Gastroesophageal sphincter (tissue), 4 donors: ENCODE results near the gene MYL1. TPM values are rescaled to one million over a fixed set of nuclear protein-coding genes. Genes with fewer than 3 reads are reported as not detected.

Source experiments
- ATAC-seq: fragments of 150-250 bp; one replicate; pipeline ENCODE4 v1.9.1; 2016; ENCODE audit warnings: mild to moderate bottlenecking, moderate library complexity
- H3K27ac ChIP-seq, 4 donors: fragments of 200-600 bp; sonication (generic) in 3 of 4; 1 replicate in 3 of 4; 2 replicates in 1 of 4; pipeline ENCODE4 v1.5.1; 2016 to 2019
- H3K27me3 ChIP-seq: fragments of 200-600 bp; sonication (generic); one replicate; pipeline ENCODE4 v1.5.1; 2019
- H3K36me3 ChIP-seq, 2 donors: fragments of 200-600 bp; sonication (generic); one replicate each; pipeline ENCODE4 v1.5.1; 2019; ENCODE audit warnings: control low read depth in 1 of 2
- H3K4me1 ChIP-seq, 3 donors: fragments of 200-600 bp; sonication (generic); 1 replicate in 2 of 3; 2 replicates in 1 of 3; pipeline ENCODE4 v1.5.1; 2016 to 2019; ENCODE audit warnings: control low read depth in 2 of 3
- H3K4me3 ChIP-seq, 2 donors: fragments of 200-600 bp; sonication (generic); one replicate each; pipeline ENCODE4 v1.5.1; 2019; ENCODE audit warnings: mild to moderate bottlenecking in 1 of 2, moderate library complexity in 1 of 2
- H3K9me3 ChIP-seq, 3 donors: fragments of 200-600 bp; sonication (generic); one replicate each; pipeline ENCODE4 v1.5.1; 2017 to 2019; ENCODE audit warnings: control low read depth in 2 of 3
- CTCF ChIP-seq, 4 experiments: fragments of 200-600 bp in 2 of 4; fragments of 450-650 bp in 2 of 4; sonication (generic) in 1 of 4; IDR thresholded peaks; one replicate each; pipeline ENCODE4 v1.5.1; 2017 to 2019; ENCODE audit warnings: antibody characterized with exemption in 4 of 4, mild to moderate bottlenecking in 2 of 4, moderate library complexity in 2 of 4
- EP300 ChIP-seq: sonication (generic); formaldehyde crosslinking; IDR thresholded peaks from one replicate; pipeline ENCODE4 v1.6.1; 2017; ENCODE audit warnings: antibody characterized with exemption, mild to moderate bottlenecking
- POLR2A ChIP-seq, 2 donors: fragments of 450-650 bp; IDR thresholded peaks; one replicate each; pipeline ENCODE4 v1.6.1; 2017; ENCODE audit warnings: antibody characterized with exemption in 2 of 2, mild to moderate bottlenecking in 2 of 2, moderate library complexity in 1 of 2
- POLR2AphosphoS5 ChIP-seq: sonication (generic); formaldehyde crosslinking; IDR thresholded peaks from one replicate; pipeline ENCODE4 v1.6.1; 2017; ENCODE audit warnings: antibody characterized with exemption
- WGBS, 2 donors: methylation state at CpG; one replicate each; pipeline ENCODE4 v1.1.5; 2018; ENCODE audit warnings: low coverage in 1 of 2; 5-methylcytosine and 5-hydroxymethylcytosine counted together
- total RNA-seq, 4 donors: library from RNA; depleted of rRNA; stranded (reverse); fragments of >200 nt; gene quantifications; one replicate each; pipeline ENCODE4 v1.1.0, GENCODE V29; 2016

Gene MYL1
- total RNA-seq, 4 donors from 2014 or later = not detected

- Histone ChIP-seq H3K4me1 (no peaks in the 10 kb centered on the region), H3K27me3 (no peaks in the 10 kb centered on the region), H3K4me3 (no peak overlapping the region), H3K9me3 (no peaks in the 10 kb centered on the region), H3K36me3 (no peaks in the 10 kb centered on the region), H3K27ac (no peak overlapping the region)
- TF ChIP-seq EP300 (no peak), POLR2AphosphoS5 (no peak), CTCF (IDR thresholded peaks at IDR 0.05) (no peak), POLR2A (IDR thresholded peaks at IDR 0.05) (no peak)
- no peak for ATAC-seq
- 63 to 83% methylated on average over 1 to 2 of the region's 2 CpGs for whole genome bisulfite sequencing, 2 donors
Measured at GRCh38 chr2:210318486-210318885, 3.5 kb upstream of the MYL1 start.

GRCh38 chr2:210310550-210310949, 4.4 kb downstream of the MYL1 start:
- H3K27me3 ChIP-seq = no peaks in the 10 kb centered on the region
- 0 to 29% methylated on average over 1 of the region's 1 CpG for WGBS, 2 donors
- no peak for ATAC-seq

GRCh38 chr2:210309548-210310233, 5.3 kb downstream of the MYL1 start:
- Histone ChIP-seq H3K4me3 (no peak overlapping the region), H3K27ac (no peak overlapping the region), H3K36me3 (no peaks in the 10 kb centered on the region), H3K4me1 (no peaks in the 10 kb centered on the region), H3K9me3 (no peaks in the 10 kb centered on the region), H3K27me3 (no peaks in the 10 kb centered on the region)
- 43 to 47% methylated on average over 1 of the region's 1 CpG for WGBS, 2 donors
- TF ChIP-seq POLR2A (IDR thresholded peaks at IDR 0.05) (no peak), EP300 (no peak), CTCF (IDR thresholded peaks at IDR 0.05) (no peak), POLR2AphosphoS5 (no peak)
- no peak for ATAC-seq

More at GRCh38 chr2:210310550-210310949, 4.4 kb downstream of the MYL1 start:
- no peaks in the 10 kb centered on the region for H3K4me1 ChIP-seq
- H3K9me3 ChIP-seq = no peaks in the 10 kb centered on the region
- no peaks in the 10 kb centered on the region for H3K36me3 ChIP-seq
- H3K4me3 ChIP-seq = no peak overlapping the region
- H3K27ac ChIP-seq = no peak overlapping the region
- TF ChIP-seq CTCF (IDR thresholded peaks at IDR 0.05) = no peak
- TF ChIP-seq POLR2A (IDR thresholded peaks at IDR 0.05) = no peak
- TF ChIP-seq EP300 = no peak
- TF ChIP-seq POLR2AphosphoS5 = no peak

GRCh38 chr2:210303498-210303897, 11.5 kb downstream of the MYL1 start:
- WGBS, 2 donors = 80 to 90% methylated on average over 1 to 2 of the region's 3 CpGs
- H3K27ac ChIP-seq = no peak overlapping the region
- H3K4me1 ChIP-seq = no peaks in the 10 kb centered on the region
- H3K36me3 ChIP-seq = no peaks in the 10 kb centered on the region
- H3K27me3 ChIP-seq = no peaks in the 10 kb centered on the region
- H3K4me3 ChIP-seq = no peak overlapping the region
- TF ChIP-seq POLR2A (IDR thresholded peaks at IDR 0.05) (no peak), POLR2AphosphoS5 (no peak), CTCF (IDR thresholded peaks at IDR 0.05) (no peak), EP300 (no peak)
- H3K9me3 ChIP-seq = no peaks in the 10 kb centered on the region
- ATAC-seq = no peak

- H3K36me3 ChIP-seq = no peaks in the 10 kb centered on the region
- H3K9me3 ChIP-seq = no peaks in the 10 kb centered on the region
- H3K27me3 ChIP-seq = no peaks in the 10 kb centered on the region
- TF ChIP-seq CTCF (IDR thresholded peaks at IDR 0.05) (no peak), POLR2A (IDR thresholded peaks at IDR 0.05) (no peak), EP300 (no peak), POLR2AphosphoS5 (no peak)
- no peak for ATAC-seq
- H3K27ac ChIP-seq = no peak overlapping the region
- H3K4me1 ChIP-seq = no peaks in the 10 kb centered on the region
- WGBS, 2 donors = 40 to 67% methylated on average over 1 to 3 of the region's 3 CpGs
- no peak overlapping the region for H3K4me3 ChIP-seq
Measured at GRCh38 chr2:210302326-210302725, 12.6 kb downstream of the MYL1 start.
